Effector memory CD8-positive, alpha-beta T cell (primary cell): ENCODE measurements around the gene ANP32E.

ENCODE experiments used
- ATAC-seq: fragments of 150-1000 bp; cut with Tn5 transposase; replicated peaks from 2 replicates; pipeline ENCODE4 v1.10.0; 2021; ENCODE audit warnings: mild to moderate bottlenecking, moderate library complexity
- DNase-seq, 3 experiments: peaks; one replicate each; pipeline ENCODE4 v3.0.0; 2021
- H3K27ac Mint-ChIP-seq, 2 donors: one replicate each; pipeline ENCODE4 v1.8.0; 2022; ENCODE audit warnings: mild to moderate bottlenecking in 2 of 2, mixed read lengths in 2 of 2, moderate library complexity in 2 of 2
- H3K27me3 Mint-ChIP-seq, 2 donors: one replicate each; pipeline ENCODE4 v1.8.0; 2022; ENCODE audit warnings: mixed read lengths in 2 of 2
- H3K36me3 Mint-ChIP-seq: one replicate; pipeline ENCODE4 v1.8.0; 2022; ENCODE audit warnings: mild to moderate bottlenecking, moderate library complexity, mixed read lengths; ENCODE audit not compliant: insufficient read depth
- H3K4me1 Mint-ChIP-seq, 2 donors: one replicate each; pipeline ENCODE4 v1.8.0; 2022; ENCODE audit warnings: low read depth in 2 of 2, mixed read lengths in 2 of 2
- H3K4me3 Mint-ChIP-seq, 2 donors: one replicate each; pipeline ENCODE4 v1.8.0; 2022; ENCODE audit warnings: mild to moderate bottlenecking in 2 of 2, mixed read lengths in 2 of 2, moderate library complexity in 2 of 2
- H3K9me3 Mint-ChIP-seq, 2 donors: one replicate each; pipeline ENCODE4 v1.8.0; 2022; ENCODE audit warnings: mixed read lengths in 2 of 2
- total RNA-seq, 9 experiments: gene quantifications; one replicate each; lab custom pipeline; 2026; lab: John Stamatoyannopoulos, UW

Gene ANP32E
- total RNA-seq: 51.9 to 156 (median 109) reads per million in 9 experiments

- Mint-ChIP-seq H3K36me3 (peaks cover 18% of the 10 kb centered on the region), H3K9me3 (no peaks in the 10 kb centered on the region), H3K27me3 (no peaks in the 10 kb centered on the region), H3K4me1 (peaks cover 14 to 16% of the 10 kb centered on the region in 2 donors), H3K27ac (no peak within 1 kb of the TSS), H3K4me3 (no peak within 1 kb of the TSS)
- DNase-seq (peak; percentile 91 to 93 (median 93)), ATAC-seq (peak; percentile 82)
Observed at GRCh38 chr1:150235852-150236613, at the start of gene ANP32E. Gene ANP32E, minus strand, starts transcription at chr1:150236112. Its CDS starts 326 bp downstream, at chr1:150235786.

- Mint-ChIP-seq H3K27me3 (no peaks in the 10 kb centered on the region), H3K4me3 (no peak overlapping the region), H3K36me3 (peaks cover 11% of the 10 kb centered on the region), H3K4me1 (peaks cover 17 to 24% of the 10 kb centered on the region in 2 donors), H3K27ac (peak overlapping the region in 1 of 2 donors; percentile 18), H3K9me3 (no peaks in the 10 kb centered on the region)
- ATAC-seq: no peak
- DNase-seq: no peak
Observed at GRCh38 chr1:150283260-150283659, 47.3 kb upstream of the ANP32E start.

GRCh38 chr1:150282558-150282958 lies 46.6 kb upstream of the ANP32E start:
- DNase-seq (no peak), ATAC-seq (no peak)
- Mint-ChIP-seq H3K4me3 (peak overlapping the region; percentile 74 to 85), H3K9me3 (no peaks in the 10 kb centered on the region), H3K4me1 (peaks cover 17 to 24% of the 10 kb centered on the region in 2 donors), H3K27ac (peak overlapping the region; percentile 91 to 94), H3K36me3 (peaks cover 11% of the 10 kb centered on the region), H3K27me3 (no peaks in the 10 kb centered on the region)

GRCh38 chr1:150281758-150282557 lies 46.0 kb upstream of the ANP32E start, which contains the start of gene CIART:
Gene CIART, plus strand, starts transcription at chr1:150282554. Its CDS starts 714 bp downstream, at chr1:150283268.
- Mint-ChIP-seq H3K36me3 (peaks cover 11% of the 10 kb centered on the region), H3K27ac (peak within 1 kb of the TSS; percentile 91 to 94), H3K4me1 (peaks cover 17 to 24% of the 10 kb centered on the region in 2 donors), H3K27me3 (no peaks in the 10 kb centered on the region), H3K9me3 (no peaks in the 10 kb centered on the region), H3K4me3 (peak within 1 kb of the TSS; percentile 74 to 85)
- DNase-seq (peak; percentile 56 to 65 (median 62)), ATAC-seq (peak; percentile 89)

GRCh38 chr1:150281221-150281757 lies 45.4 kb upstream of the ANP32E start:
- H3K27me3 Mint-ChIP-seq: no peaks in the 10 kb centered on the region

GRCh38 chr1:150280138-150280707 lies 44.3 kb upstream of the ANP32E start:
- Mint-ChIP-seq H3K36me3 (peaks cover 12% of the 10 kb centered on the region), H3K27ac (peak overlapping the region; percentile 81 to 94), H3K9me3 (no peaks in the 10 kb centered on the region), H3K27me3 (no peaks in the 10 kb centered on the region), H3K4me3 (peak overlapping the region; percentile 48 to 74), H3K4me1 (peaks cover 17 to 24% of the 10 kb centered on the region in 2 donors)
- ATAC-seq (no peak), DNase-seq (no peak)

More at GRCh38 chr1:150281221-150281757, 45.4 kb upstream of the ANP32E start:
- ATAC-seq: peak; percentile 31
- Mint-ChIP-seq H3K4me1 (peaks cover 17 to 24% of the 10 kb centered on the region in 2 donors), H3K36me3 (peaks cover 11% of the 10 kb centered on the region), H3K9me3 (no peaks in the 10 kb centered on the region), H3K4me3 (peak overlapping the region; percentile 74 to 85), H3K27ac (peak overlapping the region; percentile 91 to 94)
- peak; percentile 37 to 44 (median 41) for DNase-seq

- Mint-ChIP-seq H3K9me3 (no peaks in the 10 kb centered on the region), H3K27me3 (no peaks in the 10 kb centered on the region), H3K4me1 (peaks cover 9 to 12% of the 10 kb centered on the region in 2 donors), H3K36me3 (peaks cover 13% of the 10 kb centered on the region), H3K4me3 (no peak overlapping the region), H3K27ac (no peak overlapping the region)
- DNase-seq (no peak), ATAC-seq (no peak)
Observed at GRCh38 chr1:150273311-150273710, 37.4 kb upstream of the ANP32E start.

- DNase-seq (no peak), ATAC-seq (no peak)
- Mint-ChIP-seq H3K4me1 (peaks cover 27% of the 10 kb centered on the region in 2 donors), H3K27me3 (no peaks in the 10 kb centered on the region), H3K27ac (no peak overlapping the region), H3K36me3 (peaks cover 22% of the 10 kb centered on the region), H3K9me3 (no peaks in the 10 kb centered on the region), H3K4me3 (no peak overlapping the region)
Observed at GRCh38 chr1:150271291-150271959, 35.5 kb upstream of the ANP32E start.

GRCh38 chr1:150269451-150269850 lies 33.5 kb upstream of the ANP32E start:
- no peak for DNase-seq
- no peaks in the 10 kb centered on the region for H3K27me3 Mint-ChIP-seq
- H3K4me3 Mint-ChIP-seq: peak overlapping the region; percentile 97 to 98
- ATAC-seq: no peak
- peaks cover 29% of the 10 kb centered on the region for H3K36me3 Mint-ChIP-seq
- H3K9me3 Mint-ChIP-seq: no peaks in the 10 kb centered on the region
- H3K27ac Mint-ChIP-seq: peak overlapping the region; percentile 98 to 99
- peaks cover 27% of the 10 kb centered on the region in 2 donors for H3K4me1 Mint-ChIP-seq

- peak within 1 kb of the TSS; percentile 98 to 99 for H3K27ac Mint-ChIP-seq
- peak; percentile 93 for ATAC-seq
- peak within 1 kb of the TSS; percentile 97 to 98 for H3K4me3 Mint-ChIP-seq
- H3K27me3 Mint-ChIP-seq: no peaks in the 10 kb centered on the region
- peak; percentile 84 to 87 (median 85) for DNase-seq
- peaks cover 27% of the 10 kb centered on the region in 2 donors for H3K4me1 Mint-ChIP-seq
- no peaks in the 10 kb centered on the region for H3K9me3 Mint-ChIP-seq
- H3K36me3 Mint-ChIP-seq: peaks cover 29% of the 10 kb centered on the region
Observed at GRCh38 chr1:150268705-150269403, 32.9 kb upstream of the ANP32E start, which contains the start of gene APH1A. Gene APH1A, minus strand, starts transcription at chr1:150269016. Its CDS starts 206 bp downstream, at chr1:150268810.

- DNase-seq: peak; percentile 24 to 44 (median 38)
- H3K9me3 Mint-ChIP-seq: no peaks in the 10 kb centered on the region
Observed at GRCh38 chr1:150268340-150268704, 32.4 kb upstream of the ANP32E start.

GRCh38 chr1:150267896-150268295 lies 32.0 kb upstream of the ANP32E start:
- DNase-seq (no peak), ATAC-seq (no peak)
- Mint-ChIP-seq H3K4me1 (peaks cover 27% of the 10 kb centered on the region in 2 donors), H3K27me3 (no peaks in the 10 kb centered on the region), H3K36me3 (peaks cover 32% of the 10 kb centered on the region), H3K27ac (peak overlapping the region; percentile 98 to 99), H3K4me3 (peak overlapping the region; percentile 97 to 98), H3K9me3 (no peaks in the 10 kb centered on the region)

More at GRCh38 chr1:150268340-150268704, 32.4 kb upstream of the ANP32E start:
- Mint-ChIP-seq H3K27ac (peak overlapping the region; percentile 98 to 99), H3K4me1 (peaks cover 27% of the 10 kb centered on the region in 2 donors), H3K27me3 (no peaks in the 10 kb centered on the region), H3K4me3 (peak overlapping the region; percentile 97 to 98), H3K36me3 (peaks cover 31% of the 10 kb centered on the region)
- peak; percentile 68 for ATAC-seq
